ENCODE results near the gene PLEKHG7. TPM values are rescaled to one million over a fixed set of nuclear protein-coding genes. Genes with fewer than 3 reads are reported as not detected.
"Not testable (repeated sequence)": the region's sequence is repeated elsewhere in the genome, so short reads cannot be mapped to it uniquely, and the experiment has no call there.

The PLEKHG7 gene
- total and polyA plus RNA-seq, 10 of the 15 experiments (the other 5 are each of a cell fraction or from before 2014, with no cell fraction given): 0.16 to 1.3 (median 0.65) TPM; not detected in 1

- CTCF ChIA-PET: interaction anchor here (0.6 to 6.0 kb wide), 34 partner anchors 9 to 1605 kb away, joined by 3 to 37 read pairs (median 4); no protein-coding TSS in a partner anchor
- intact Hi-C loops (cut with micrococcal nuclease; ENCODE audit: unreplicated experiment): loop anchor here (5.0 kb wide), 3 partner anchors 141 to 1316 kb away; partner anchors contain the start of gene EEA1
- BruUV-seq (replicated peaks): no TSS peak
Measured at GRCh38 chr12:92786045-92786444, 83.3 kb downstream of the PLEKHG7 start.

GRCh38 chr12:92794356-92794755 lies 91.6 kb downstream of the PLEKHG7 start:
- H4K20me1 ChIP-seq (ENCODE audit: control insufficient read depth, insufficient read depth); H3K4me2 ChIP-seq (ENCODE audit: control insufficient read depth, insufficient read depth); H2AFZ ChIP-seq (ENCODE audit: control insufficient read depth, low read depth, low read length); H3K9ac ChIP-seq (ENCODE audit: control insufficient read depth, insufficient read depth, low read length); H3K27ac ChIP-seq (ENCODE audit: control insufficient read depth, insufficient read depth); H3K4me1 ChIP-seq (ENCODE audit: control insufficient read depth, insufficient read depth, low read length); DNase-seq (ENCODE audit: low read depth, low spot score); BruUV-seq (replicated peaks); H3K27me3 ChIP-seq (replicated peaks in 1 of 2; ENCODE audit: control insufficient read depth in 2 of 2, insufficient read depth in 2 of 2, low read length in 1 of 2); RAD21 ChIA-PET (ENCODE audit: unreplicated experiment); H3K36me3 ChIP-seq (ENCODE audit: control insufficient read depth in 2 of 2, insufficient read depth in 2 of 2, low read length in 1 of 2); H3K79me2 ChIP-seq (ENCODE audit: control insufficient read depth, insufficient read depth, low read length); H3K9me3 ChIP-seq (replicated peaks; ENCODE audit: control insufficient read depth, insufficient read depth, low read length); H3K4me3 ChIP-seq; intact Hi-C loops (cut with micrococcal nuclease; ENCODE audit: unreplicated experiment); in situ Hi-C loops (cut with MboI); ATAC-seq; FAIRE-seq: not testable (repeated sequence)
- SMC1A ChIA-PET (ENCODE audit: uncharacterized antibody, unreplicated experiment): interaction anchor here (1.7 to 2.8 kb wide), 3 partner anchors 8 to 193 kb away, joined by 4 to 13 read pairs (median 4); no protein-coding TSS in a partner anchor
- 97% methylated on average over 5 of the region's 5 CpGs for WGBS (ENCODE audit: insufficient coverage, insufficient replicate concordance, low lambda C conversion rate, missing lambda C conversion rate)
- POLR2A ChIA-PET: interaction anchor here (1.0 kb wide), 1 partner anchor 11 kb away, joined by 3 read pairs; no protein-coding TSS in a partner anchor
- CTCF ChIA-PET: interaction anchor here (1.0 kb wide), 1 partner anchor 10 kb away, joined by 4 read pairs; no protein-coding TSS in a partner anchor

More at GRCh38 chr12:92786045-92786444, 83.3 kb downstream of the PLEKHG7 start:
- FAIRE-seq (no peak), DNase-seq (ENCODE audit: low read depth, low spot score) (no peak), ATAC-seq (no peak)
- Histone ChIP-seq H3K27me3 (replicated peaks in 1 of 2; ENCODE audit: control insufficient read depth in 2 of 2, insufficient read depth in 2 of 2, low read length in 1 of 2) (no peaks in the 10 kb centered on the region), H3K36me3 (ENCODE audit: control insufficient read depth in 2 of 2, insufficient read depth in 2 of 2, low read length in 1 of 2) (peaks cover 2 to 5% of the 10 kb centered on the region in 2 experiments; a peak in 2 of 4 replicates), H3K4me2 (ENCODE audit: control insufficient read depth, insufficient read depth) (no peak overlapping the region), H2AFZ (ENCODE audit: control insufficient read depth, low read depth, low read length) (no peak overlapping the region), H3K4me1 (ENCODE audit: control insufficient read depth, insufficient read depth, low read length) (peaks cover 2% of the 10 kb centered on the region; the same call in 1 of the 2 replicates), H3K79me2 (ENCODE audit: control insufficient read depth, insufficient read depth, low read length) (no peaks in the 10 kb centered on the region), H3K4me3 (no peak overlapping the region), H4K20me1 (ENCODE audit: control insufficient read depth, insufficient read depth) (no peaks in the 10 kb centered on the region), H3K9me3 (replicated peaks; ENCODE audit: control insufficient read depth, insufficient read depth, low read length) (no peaks in the 10 kb centered on the region; the same call in 2 of the 3 replicates), H3K27ac (ENCODE audit: control insufficient read depth, insufficient read depth) (no peak overlapping the region), H3K9ac (ENCODE audit: control insufficient read depth, insufficient read depth, low read length) (no peak overlapping the region)
- WGBS (ENCODE audit: insufficient coverage, insufficient replicate concordance, low lambda C conversion rate, missing lambda C conversion rate): 100% methylated on average over 1 of the region's 1 CpG
- ChIA-PET POLR2A (no interaction called here), RAD21 (ENCODE audit: unreplicated experiment) (interaction anchor here (0.7 to 4.2 kb wide), 21 partner anchors 10 to 1316 kb away, joined by 3 to 26 read pairs (median 3); no protein-coding TSS in a partner anchor), SMC1A (ENCODE audit: uncharacterized antibody, unreplicated experiment) (interaction anchor here (0.6 to 4.2 kb wide), 35 partner anchors 9 to 1405 kb away, joined by 3 to 30 read pairs (median 4); partner anchors contain the start of gene PLEKHG7)
- TF ChIP-seq CEBPZ (IDR thresholded peaks at IDR 0.05; ENCODE audit: low read depth, low read length): no peak
- TF ChIP-seq MYC (IDR thresholded peaks at IDR 0.05; ENCODE audit: insufficient read depth, insufficient read length, insufficient replicate concordance, low read length, severe bottlenecking): no peak
- in situ Hi-C loops (cut with MboI): loop anchor here (10.0 kb wide), 1 partner anchor 1309 kb away; no protein-coding TSS in a partner anchor
